NCI-H748 treated with DMSO at 0.1 percent for 48 hours (cell line): Measurements from ENCODE around the gene ELFN2.
"Not testable (repeated sequence)": the region's sequence is repeated elsewhere in the genome, so short reads cannot be mapped to it uniquely, and the experiment has no call there.

Experiments used
- DNase-seq: peaks from one replicate; lab custom pipeline; 2025; lab: John Stamatoyannopoulos, UW

Gene ELFN2

GRCh38 chr22:37410174-37411055, 16.9 kb downstream of the ELFN2 start:
- DNase-seq: no peak

- DNase-seq: no peak
These were observed 17.7 kb downstream of the ELFN2 start for GRCh38 chr22:37409459-37410050.

- DNase-seq: no peak
These were observed 18.2 kb downstream of the ELFN2 start for GRCh38 chr22:37409031-37409430.

GRCh38 chr22:37407856-37408255, 19.4 kb downstream of the ELFN2 start:
- no peak for DNase-seq

GRCh38 chr22:37406441-37407235, 20.6 kb downstream of the ELFN2 start:
- DNase-seq: no peak

- no peak for DNase-seq
These were observed 23.2 kb downstream of the ELFN2 start for GRCh38 chr22:37404091-37404490.

- DNase-seq: no peak
These were observed 23.9 kb downstream of the ELFN2 start for GRCh38 chr22:37403267-37403960.

GRCh38 chr22:37402184-37402506, 25.1 kb downstream of the ELFN2 start:
- no peak for DNase-seq

GRCh38 chr22:37401401-37402183, 25.7 kb downstream of the ELFN2 start:
- DNase-seq: no peak

GRCh38 chr22:37400719-37401118, 26.6 kb downstream of the ELFN2 start:
- no peak for DNase-seq

- not testable (repeated sequence) for DNase-seq
These were observed 27.8 kb downstream of the ELFN2 start for GRCh38 chr22:37399457-37399856.

GRCh38 chr22:37397226-37397625, 30.1 kb downstream of the ELFN2 start:
- no peak for DNase-seq

GRCh38 chr22:37396488-37397084, 30.7 kb downstream of the ELFN2 start:
- no peak for DNase-seq

GRCh38 chr22:37394341-37394740, 32.9 kb downstream of the ELFN2 start:
- no peak for DNase-seq

- DNase-seq: no peak
These were observed 33.5 kb downstream of the ELFN2 start for GRCh38 chr22:37393746-37394145.

GRCh38 chr22:37392721-37393328, 34.5 kb downstream of the ELFN2 start:
- no peak for DNase-seq

GRCh38 chr22:37391702-37392101, 35.6 kb downstream of the ELFN2 start:
- no peak for DNase-seq

- no peak for DNase-seq
These were observed 37.2 kb downstream of the ELFN2 start for GRCh38 chr22:37390075-37390474.

GRCh38 chr22:37388538-37388937, 38.7 kb downstream of the ELFN2 start:
- no peak for DNase-seq

GRCh38 chr22:37387793-37388192, 39.5 kb downstream of the ELFN2 start:
- no peak for DNase-seq

- DNase-seq: no peak
These were observed 40.8 kb downstream of the ELFN2 start for GRCh38 chr22:37386441-37386840.
